Hematopoietic multipotent progenitor cell treated with erythropoietin and hydrocortisone succinate and interleukin-3 and kit ligand, for 8 days (in vitro differentiated cells): ENCODE measurements around the gene LIPC.

ENCODE experiments used
- DNase-seq: peaks from one replicate; pipeline ENCODE4 v3.0.0-alpha.2; 2015

LIPC gene

DNA sequence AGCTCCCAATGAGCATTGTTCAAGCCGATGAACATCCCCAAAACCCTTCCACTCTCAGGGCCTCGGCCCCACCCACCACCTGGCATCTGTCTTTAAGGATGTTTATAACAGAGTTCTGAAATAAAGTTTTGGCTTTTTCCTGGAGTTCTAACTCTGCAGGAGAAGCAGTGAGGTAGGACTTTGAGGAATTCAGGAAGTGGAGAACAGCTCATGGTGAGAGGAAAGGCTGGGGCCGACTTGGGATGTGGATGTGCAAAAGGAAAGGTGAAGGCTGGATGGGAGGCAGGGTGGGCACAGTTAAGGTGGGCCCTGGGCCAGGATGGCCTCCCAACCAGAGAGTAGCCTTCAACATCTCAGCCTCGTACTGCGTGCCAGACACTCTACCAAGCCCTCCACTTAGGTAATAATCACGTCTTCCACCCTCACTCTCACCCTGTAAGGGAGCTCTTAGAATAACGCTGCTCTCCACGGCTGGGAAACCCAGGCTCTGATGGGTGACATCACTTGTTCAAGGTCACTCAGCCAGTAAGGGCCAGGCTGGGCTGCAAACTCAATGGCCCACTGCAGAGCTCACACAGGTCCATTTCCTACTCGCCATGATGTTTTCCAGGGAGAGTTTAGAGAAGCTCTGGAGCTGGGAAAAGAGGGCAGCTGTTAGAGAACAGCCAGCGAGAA lies 28.5 kb downstream of the LIPC start:
- DNase-seq, result no peak

DNA sequence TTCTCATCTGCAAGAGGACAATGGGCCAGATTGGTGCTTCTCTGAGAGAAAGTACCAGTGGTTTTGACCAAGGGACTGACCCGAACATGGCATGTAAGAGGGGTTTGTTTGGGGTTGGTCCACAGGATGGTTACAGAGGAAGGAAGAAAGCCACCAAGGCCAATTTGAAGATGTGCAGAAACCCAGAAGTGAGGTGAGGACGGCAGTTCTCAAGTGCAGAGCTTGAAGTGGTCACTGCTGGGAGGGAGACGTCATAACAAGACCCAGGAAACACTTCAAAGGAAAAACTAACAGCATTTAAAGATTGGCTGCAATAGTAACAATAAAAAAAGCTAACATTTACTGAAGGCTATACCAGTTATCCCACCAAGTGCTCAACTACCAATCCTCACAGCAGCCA lies 29.1 kb downstream of the LIPC start:
- DNase-seq, result no peak

DNA sequence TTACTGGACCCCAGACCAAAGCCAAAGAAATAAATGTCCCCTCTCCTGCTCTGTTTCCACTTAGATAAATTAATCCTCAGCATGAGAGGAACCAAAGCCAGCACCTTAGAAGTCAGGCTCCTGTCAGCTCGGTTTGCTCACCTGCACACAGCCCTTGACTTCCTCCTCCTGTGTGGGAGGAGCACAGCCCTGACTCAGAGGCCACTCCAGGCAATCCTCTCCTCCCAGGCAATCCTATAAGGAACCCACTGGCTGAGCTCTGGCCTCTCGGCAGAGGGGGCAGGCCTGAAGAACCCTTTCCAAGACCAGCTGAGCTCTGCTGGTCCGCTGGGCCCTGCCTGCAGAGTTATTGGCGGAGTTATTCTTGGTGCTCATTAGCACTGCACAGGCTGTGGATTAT lies 30.8 kb downstream of the LIPC start:
- no peak for DNase-seq

DNA sequence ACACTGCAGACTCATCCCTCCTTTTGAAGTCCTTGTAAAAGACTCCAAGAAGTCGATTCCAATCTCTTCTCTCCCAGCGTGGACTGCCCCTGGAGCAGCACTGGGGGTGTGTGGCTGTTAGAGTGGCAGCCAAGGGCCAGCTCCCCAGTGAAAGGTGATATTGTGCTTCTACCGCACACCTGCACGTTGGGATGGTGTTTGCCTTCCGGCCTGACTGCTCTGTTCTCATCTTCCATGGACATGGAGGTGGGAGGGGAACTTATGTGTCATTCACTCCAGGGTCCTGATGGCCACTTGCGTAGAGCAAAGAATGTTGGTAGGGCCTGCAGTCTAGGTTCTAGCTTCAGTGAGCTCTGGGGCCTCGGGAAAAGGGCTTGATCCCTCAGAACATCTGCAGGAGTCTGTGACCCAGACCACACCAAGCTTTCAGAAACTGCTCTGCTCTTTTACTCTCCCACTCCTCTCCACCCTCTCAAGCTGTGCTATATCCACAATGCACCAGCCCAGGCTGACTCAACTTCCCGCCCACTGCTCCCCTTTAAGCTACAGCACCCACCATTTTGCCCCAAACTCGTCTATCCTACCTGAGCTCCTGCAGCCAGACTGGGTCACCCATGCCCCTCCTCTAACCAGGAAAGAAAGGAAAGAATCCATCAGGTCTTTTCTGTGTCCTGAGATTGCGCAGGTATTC lies 31.3 kb downstream of the LIPC start:
- DNase-seq, result no peak

DNA sequence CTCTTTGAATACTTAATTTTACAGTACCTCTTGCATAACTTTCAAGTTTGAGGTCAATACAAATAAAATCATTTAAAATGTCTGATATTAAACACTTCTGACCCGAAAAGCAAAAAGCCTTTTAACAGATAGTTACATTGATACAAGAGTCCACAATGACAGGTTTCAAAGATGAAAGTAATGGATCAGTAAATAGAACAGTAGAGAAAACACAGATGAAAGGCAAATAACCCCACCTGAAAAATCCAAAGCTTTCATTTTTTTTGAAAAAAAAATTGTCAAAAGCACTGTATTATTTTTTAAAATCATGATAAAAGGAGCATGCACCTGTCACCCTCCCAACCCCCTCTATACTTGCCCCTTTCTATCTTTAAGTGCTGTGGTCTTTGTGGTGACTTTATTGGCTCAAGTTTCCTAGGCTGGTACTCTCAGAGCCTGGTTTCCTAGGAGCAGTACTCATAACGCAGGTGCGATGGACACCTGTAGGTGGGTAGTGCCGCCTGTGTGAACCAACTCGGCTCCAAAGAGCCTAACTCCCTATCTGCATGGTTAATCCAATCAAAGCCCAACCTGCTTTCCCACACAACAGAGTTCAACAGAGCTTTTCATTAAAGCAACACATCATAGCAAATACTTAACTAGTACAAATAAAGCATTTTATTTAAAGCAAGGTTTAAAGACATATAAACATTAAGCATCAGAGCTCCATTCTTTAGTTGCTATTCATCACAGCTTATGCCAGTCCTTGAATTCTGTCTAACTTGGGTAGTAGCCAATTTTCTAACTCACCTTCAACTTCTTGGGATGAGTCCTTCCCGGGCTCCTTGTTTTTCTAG lies 32.2 kb downstream of the LIPC start:
- DNase-seq, result no peak

DNA sequence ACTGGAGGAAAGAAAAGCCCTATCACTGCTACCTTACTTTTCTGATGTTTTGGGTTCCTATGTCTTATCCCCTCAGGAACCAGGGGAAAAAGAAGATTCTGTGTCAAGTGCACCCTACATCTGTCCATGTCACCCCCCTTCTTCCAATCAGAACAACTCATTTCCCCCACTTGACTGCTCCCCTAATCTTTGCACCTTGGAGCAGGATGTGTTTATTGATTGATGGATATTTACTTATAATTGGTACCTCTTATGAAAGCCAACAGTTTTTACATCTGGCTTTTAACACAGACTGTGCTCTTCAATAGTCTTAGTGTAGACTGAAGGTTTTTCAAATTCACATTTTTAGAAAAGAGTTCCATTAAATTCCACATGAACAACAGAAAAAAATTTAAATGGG lies 33.3 kb downstream of the LIPC start:
- DNase-seq, result no peak

DNA sequence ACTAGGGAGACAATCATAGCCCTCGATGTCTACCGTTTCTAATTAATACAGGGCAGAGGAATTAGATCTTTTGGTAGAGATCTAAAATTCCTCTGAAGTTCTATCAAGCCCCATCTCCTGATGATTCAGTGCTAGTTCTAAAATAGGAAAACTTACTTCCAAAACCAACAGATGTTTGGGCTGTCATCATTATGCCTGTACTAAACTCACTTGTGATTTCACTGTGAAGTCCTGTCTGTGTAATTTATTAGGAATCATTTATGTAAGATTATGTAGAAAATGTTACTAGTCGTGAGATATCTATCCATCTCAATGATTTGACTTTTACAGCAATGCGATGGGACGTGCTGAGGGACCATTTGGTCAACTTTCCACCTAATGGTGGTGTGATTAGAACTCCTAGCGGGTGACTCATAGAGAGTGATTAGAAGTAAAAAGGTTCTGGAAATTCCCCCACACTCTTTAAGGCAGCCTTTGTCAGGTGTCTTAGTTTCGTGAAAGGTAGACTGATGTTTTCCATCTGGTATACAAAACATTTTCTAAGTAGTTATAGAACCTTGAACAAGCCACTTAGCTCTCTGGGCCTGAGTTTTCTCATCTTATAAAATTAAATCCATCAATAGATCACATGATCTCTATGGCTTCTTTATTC lies 34.2 kb downstream of the LIPC start:
- DNase-seq, result no peak

DNA sequence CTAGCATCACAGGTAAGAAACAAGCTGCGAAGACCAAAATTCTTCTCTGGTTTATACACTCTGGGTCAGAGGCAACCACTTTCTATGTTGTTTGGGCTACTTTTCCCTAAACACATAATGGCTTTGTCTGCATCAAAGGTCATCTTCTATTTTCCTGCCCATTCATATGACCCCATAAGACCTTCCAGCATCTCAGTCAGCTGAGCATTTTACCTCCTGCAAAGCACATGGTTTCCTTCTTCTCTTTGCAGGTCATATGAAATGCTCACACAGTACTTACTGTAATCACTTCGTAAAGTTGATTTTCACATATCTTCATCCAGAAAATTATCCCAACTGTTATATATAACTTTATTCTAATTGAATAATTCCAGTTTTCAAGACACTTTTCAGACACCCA lies 34.8 kb downstream of the LIPC start:
- DNase-seq, result no peak

DNA sequence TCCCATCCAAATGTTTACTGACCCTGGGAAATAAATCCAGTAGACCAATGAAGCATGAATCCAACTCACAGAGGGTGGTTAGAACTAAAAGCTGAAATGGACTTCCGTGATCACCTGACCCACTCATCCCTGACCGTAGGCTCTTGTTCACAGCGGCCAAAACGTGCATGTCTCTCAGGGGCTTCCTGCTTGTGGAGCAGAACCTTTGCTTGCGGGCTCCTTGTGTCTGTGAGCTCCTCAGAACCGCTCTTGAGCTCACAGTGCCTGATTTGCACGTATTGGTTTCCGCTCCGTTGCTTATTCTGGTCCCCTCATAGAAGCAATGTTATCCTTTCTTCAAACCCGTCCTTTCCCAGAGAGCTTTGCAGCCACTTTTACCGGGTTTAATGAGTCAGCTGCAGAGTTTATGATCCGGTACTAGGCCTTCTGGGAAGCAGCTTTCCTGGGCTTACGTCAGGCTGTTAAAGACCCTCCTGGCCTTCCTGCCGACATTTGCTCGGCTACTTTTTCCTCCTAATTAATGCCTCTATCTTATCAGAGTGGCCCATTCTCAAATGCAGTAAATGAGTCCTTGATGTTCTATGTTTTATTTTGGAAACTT lies 35.4 kb downstream of the LIPC start:
- no peak for DNase-seq

DNA sequence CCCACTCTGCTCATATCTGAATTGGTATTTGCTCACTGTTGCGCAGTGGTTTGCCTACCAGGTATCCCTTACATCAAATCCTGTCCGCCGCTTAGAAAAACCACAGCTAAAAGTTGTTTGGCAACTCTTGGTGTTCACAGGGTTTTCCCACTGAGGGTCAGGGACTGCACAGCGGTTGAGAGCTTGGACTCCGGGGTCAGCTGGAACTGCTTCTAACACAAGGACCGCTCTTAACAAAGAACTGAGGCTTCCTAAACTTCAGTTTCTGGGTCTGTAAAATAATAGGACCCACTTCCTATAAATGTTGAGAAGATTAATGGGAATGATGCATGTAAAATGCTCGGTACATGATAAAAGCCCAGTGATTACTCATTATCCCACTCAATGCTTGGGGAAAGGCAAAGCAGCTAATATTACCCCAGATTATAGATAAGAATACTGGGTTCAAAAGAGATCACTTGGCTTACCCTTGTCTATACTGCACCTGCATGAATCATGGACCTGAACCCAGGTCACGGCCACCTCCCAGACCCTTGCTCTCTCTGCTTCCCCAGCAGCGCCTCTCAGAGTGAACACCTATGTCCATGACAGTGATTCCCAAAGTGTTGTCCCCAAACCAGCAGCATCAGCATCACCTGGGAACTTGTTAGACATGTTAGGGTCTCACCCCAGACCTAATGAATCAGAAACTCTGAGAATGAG lies 36.1 kb downstream of the LIPC start:
- no peak for DNase-seq

DNA sequence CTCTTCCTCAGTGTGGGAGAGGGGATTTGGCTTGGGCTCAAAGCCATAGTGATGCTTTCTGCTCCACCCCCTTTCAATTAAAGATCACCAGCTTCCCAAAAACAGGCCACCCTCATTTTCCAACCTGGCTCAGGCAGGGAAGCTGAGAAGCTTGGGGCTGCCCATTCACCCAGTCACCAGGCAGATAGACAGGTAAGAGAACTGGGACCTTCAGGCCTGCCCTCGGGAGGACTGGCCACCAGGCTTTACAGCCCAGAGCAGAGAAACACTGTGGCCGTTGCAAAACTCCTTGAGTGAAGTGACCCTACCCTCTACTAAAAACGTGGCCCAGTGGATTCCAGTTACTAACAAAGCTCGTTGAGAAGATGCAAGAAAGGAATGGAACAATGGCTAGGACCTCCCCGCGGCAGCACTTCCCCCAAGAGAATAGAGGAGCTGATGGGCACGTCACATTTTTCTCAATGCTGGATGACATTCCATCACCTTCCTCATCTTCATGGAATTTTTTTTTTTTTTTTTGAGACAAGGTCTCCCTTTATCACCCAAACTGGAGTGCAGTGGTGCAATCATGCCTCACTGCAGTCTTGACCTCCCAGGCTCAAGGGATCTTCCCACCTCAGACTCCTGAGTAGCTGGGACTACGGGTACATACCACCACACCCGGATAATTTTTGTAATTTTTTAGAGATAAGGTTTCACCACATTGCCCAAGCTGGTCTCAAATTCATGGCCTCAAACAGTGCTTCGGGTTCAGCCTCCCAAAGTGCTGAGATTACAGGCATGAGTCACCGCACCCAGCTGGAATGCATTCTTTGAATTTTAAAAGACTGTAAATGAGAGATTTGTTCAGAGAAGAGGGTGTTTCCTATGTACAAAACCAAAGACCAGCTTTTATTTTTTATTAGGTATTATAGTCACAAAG lies 37.9 kb downstream of the LIPC start:
- DNase-seq, result peak; percentile 37

DNA sequence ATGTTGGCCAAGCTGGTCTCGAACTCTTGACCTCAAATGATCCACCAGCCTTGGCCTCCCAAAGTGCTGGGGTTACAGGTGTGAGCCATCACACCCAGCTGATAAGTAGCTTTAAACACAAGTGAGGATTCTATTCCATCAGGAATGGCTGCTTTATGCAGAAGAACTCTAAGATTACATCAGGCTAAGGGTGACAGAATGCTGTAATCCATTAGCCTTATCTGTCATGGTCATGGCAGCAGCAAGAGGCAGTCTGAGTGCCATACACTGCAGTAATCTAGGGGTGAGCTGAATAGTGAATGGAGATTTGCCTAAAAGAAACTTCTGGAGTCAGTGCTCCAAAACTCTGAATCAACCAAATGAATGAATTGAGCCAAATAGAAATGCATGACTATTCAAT lies 39.6 kb downstream of the LIPC start:
- no peak for DNase-seq

DNA sequence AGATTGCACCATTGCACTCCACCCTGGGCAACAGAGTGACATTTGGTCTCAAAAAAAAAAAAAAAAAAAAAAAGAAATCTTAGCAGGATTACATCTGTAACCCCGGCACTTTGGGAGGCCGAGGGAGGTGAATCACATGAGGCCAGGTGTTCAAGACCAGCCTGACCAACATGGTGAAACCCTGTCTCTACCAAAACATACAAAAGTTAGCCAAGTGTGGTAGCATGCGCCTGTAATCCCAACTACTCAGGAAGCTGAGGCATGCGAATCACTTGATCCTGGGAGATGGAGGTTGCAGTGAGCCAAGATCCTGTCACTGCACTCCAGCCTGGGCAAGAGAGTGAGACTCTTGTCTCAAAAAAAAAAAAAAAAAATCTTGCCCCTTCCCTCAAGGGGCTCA lies 40.4 kb downstream of the LIPC start:
- no peak for DNase-seq

DNA sequence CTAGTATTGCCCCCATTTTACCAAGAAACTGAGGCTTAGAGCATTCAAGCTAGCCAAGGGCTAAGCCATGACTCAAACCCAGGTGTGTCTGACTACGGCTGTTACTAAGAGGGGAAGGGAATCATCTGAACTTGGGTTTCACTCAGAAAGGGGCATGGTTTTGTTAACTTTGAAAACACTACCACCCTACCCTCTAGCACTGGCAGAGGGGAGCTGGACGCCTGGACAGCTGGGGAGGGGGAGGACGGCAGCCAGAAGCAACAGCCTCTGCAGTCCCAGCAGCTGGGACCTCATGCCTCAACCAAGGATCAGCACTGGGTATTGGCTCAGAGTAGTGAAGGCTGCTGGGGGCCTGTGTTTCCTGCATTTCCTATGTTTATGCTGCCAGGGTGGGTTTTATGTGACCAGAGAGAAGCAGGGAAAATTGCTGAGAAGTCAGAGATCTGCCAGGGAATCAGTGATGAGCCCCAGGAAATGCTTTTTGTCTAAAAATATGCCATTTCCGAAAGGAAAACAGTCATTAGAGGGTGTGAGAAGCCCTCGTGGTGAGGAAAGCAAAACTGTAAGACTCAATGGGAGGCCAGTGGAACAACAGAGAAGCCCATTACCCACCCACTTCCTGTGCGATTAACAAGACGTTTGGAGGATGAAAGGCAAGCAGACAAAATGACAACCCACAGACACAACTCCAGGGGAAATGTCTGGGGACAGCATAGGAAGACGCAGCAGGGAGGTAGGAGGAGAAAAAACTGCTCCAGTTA lies 41.2 kb downstream of the LIPC start:
- no peak for DNase-seq

DNA sequence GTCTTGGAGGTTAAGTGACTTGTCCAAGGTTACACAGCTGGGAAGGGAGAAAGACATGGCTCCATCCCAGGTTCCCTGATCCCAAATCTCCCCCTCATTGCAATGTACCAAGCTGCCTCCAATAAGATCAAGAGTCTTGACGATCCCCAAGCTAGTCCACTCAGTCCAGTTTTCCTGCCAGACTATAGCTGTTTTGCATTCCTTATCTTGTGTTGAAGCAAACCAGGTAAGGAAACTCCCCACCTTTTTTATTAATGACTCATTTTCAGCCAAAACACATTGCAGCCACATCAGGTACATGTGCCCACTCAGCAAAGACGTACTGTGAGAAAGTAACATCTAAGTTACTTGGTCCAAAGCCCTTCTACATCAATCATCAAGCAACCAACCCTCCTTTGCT lies 41.9 kb downstream of the LIPC start:
- no peak for DNase-seq

DNA sequence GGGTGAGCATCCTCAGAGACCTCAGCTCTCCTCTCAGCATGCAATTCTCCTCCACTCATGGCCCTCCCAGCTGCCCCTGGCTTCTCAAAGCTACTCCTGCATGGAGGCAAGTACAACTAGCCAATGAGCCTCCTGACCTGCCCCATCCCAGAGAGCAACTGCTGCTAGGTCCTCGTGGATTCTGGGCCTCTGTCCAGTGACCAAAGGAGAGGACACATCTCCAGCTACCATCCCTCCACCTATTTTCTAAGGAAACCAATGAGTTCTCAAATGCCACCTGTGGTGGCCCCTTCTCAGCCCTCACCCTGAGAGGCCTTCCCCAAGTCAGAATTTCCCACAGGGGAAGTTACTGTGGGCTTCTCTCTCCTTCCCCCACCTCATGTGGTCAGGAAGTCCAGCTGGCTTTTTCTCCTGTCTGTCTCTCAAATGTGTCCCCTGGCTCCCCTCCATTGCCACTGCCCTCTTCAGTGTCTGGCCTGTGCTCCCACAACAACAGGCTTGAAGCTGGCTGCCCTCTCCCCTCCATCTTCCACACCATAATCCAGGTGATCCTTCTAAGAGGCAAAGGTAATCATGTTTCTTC lies 43.0 kb downstream of the LIPC start:
- DNase-seq, result no peak

DNA sequence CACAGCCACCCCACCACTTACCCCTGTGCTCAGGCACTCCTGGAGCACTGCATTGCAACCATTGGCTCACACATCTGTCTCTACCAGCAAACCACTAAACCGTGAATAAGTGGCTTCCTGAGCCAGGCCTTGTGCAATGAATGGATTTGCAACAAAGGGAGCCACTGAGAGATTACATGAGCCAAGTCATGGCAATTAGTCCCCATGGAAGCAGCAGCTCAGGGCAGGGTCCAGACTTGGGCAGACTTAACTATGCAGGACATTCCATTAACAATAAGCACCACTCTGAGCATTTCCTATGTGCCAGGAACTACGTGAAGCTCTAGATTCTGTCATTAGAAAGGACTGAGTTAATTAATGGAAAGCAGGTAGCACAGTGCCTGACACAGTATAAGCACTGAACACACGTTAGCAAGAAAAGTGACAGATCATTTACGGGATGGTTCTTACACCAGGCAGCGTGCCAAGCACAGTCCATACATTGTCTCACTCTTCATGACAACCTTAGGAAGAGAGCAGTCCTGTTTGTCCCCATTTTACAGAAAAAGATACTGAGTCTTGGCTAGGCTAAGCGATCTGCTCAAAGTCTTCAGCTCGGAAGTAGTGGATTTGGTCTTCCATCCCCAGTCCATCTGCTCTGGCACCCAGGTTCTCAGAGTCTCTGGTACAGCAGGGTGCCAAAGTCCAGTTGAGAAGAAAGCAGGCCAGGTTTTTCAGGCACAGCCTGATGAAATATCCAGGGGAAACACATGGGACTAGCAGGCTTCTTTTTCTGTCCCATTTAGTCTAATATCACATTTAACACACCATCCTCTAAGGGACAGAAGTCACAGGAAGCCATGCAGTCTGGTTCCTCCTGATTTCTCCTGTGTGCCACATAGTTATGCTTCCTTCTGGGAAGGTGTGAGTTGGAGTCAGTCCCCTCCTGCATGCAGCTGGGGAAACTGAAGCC lies 44.1 kb downstream of the LIPC start:
- no peak for DNase-seq

DNA sequence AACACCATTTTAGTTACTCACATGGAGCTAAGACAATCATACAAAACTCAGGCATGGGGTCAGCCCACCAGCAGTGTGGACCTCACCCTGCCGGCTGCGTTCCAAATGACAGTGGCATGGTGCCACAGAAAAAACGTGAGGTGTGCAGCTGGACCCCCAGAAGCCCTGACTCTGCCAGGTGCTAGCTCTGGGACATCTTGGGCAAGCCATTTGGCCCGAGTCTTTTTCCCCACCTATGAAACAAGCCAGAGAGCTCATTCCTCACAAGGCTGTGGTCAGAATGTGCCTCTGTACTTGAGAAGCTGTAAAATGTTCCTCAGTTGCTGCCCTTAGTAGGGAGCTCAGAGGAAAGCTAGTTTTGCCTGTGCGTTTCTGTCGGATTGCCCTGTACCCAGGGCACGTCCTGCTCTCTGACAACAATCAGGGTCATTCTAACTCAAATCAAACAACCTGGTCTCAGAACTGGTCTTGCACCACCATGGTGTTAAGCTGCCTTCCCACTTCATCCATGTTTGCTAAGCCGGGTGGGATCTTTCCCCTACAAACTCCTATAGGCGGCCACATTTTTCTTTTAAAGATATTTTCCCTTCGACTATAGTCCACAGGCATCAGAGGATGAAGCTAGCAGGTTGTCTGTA lies 44.9 kb downstream of the LIPC start:
- DNase-seq, result no peak
